GM19438 (cell line): ENCODE results near the gene ZNF280A.
"Not testable (repeated sequence)": the region's sequence is repeated elsewhere in the genome, so short reads cannot be mapped to it uniquely, and the experiment has no call there.

ENCODE experiments used
- ATAC-seq: cut with Tn5 transposase; IDR thresholded peaks from one replicate; pipeline ENCODE4 v1.9.1; 2021; ENCODE audit warnings: low read depth; ENCODE audit not compliant: unreplicated experiment

ZNF280A gene

GRCh38 chr22:22478470-22478869, 41.6 kb downstream of the ZNF280A start:
- no peak for ATAC-seq

- no peak for ATAC-seq
Measured at GRCh38 chr22:22474733-22475132, 45.3 kb downstream of the ZNF280A start.

- not testable (repeated sequence) for ATAC-seq
Measured at GRCh38 chr22:22471104-22471503, 49.0 kb downstream of the ZNF280A start.

GRCh38 chr22:22469527-22469926, 50.5 kb downstream of the ZNF280A start:
- ATAC-seq: no peak

- not testable (repeated sequence) for ATAC-seq
Measured at GRCh38 chr22:22468794-22469469, 51.1 kb downstream of the ZNF280A start.

GRCh38 chr22:22467112-22467511, 53.0 kb downstream of the ZNF280A start:
- no peak for ATAC-seq

- no peak for ATAC-seq
Measured at GRCh38 chr22:22465782-22466181, 54.3 kb downstream of the ZNF280A start.

- no peak for ATAC-seq
Measured at GRCh38 chr22:22465094-22465602, 54.9 kb downstream of the ZNF280A start.

- no peak for ATAC-seq
Measured at GRCh38 chr22:22464541-22465054, 55.5 kb downstream of the ZNF280A start.

- ATAC-seq: no peak
Measured at GRCh38 chr22:22463855-22464540, 56.1 kb downstream of the ZNF280A start.
